ENCODE data around the gene LMO7. TPM values are rescaled to one million over a fixed set of nuclear protein-coding genes. Genes with fewer than 3 reads are reported as not detected.

LMO7 gene
- total and polyA plus RNA-seq, 4 donors: 17.5 to 69.6 (median 38.2) TPM

GRCh38 chr13:75771818-75772217 is 135.7 kb downstream of the LMO7 start:
- no peak for TF ChIP-seq ZBTB33 (IDR thresholded peaks at IDR 0.05)
- no peak for TF ChIP-seq GABPA (IDR thresholded peaks at IDR 0.05 in 1 of 2, conservative IDR thresholded peaks at IDR 0.05 in 1 of 2)
- TF ChIP-seq MAX (IDR thresholded peaks at IDR 0.05): no peak
- TF ChIP-seq HNF4A (conservative IDR thresholded peaks at IDR 0.05): no peak
- TF ChIP-seq YY1 (IDR thresholded peaks at IDR 0.05): no peak
- no peak for TF ChIP-seq ATF3 (IDR thresholded peaks at IDR 0.05)
- TF ChIP-seq FOXA1 (IDR thresholded peaks at IDR 0.05): no peak
- no peak for TF ChIP-seq RXRA (IDR thresholded peaks at IDR 0.05)
- DNase-seq (ENCODE audit: low spot score): no peak
- no peaks in the 10 kb centered on the region for H3K9me3 ChIP-seq (ENCODE audit: control insufficient read depth in 4 of 4, low read length in 3 of 4)
- no peak overlapping the region for H3K4me3 ChIP-seq (ENCODE audit: low read depth in 1 of 3, low read length in 3 of 3)
- no peak overlapping the region for H3K27ac ChIP-seq (ENCODE audit: low read depth in 1 of 2, low read length in 2 of 2)
- H3K27me3 ChIP-seq (ENCODE audit: control insufficient read depth in 4 of 4, insufficient read depth in 4 of 4, low read length in 3 of 4): no peaks in the 10 kb centered on the region
- H3K4me1 ChIP-seq (ENCODE audit: control insufficient read depth in 4 of 4, insufficient read depth in 4 of 4, low read length in 3 of 4): peaks cover 10 to 29% (median 14%) of the 10 kb centered on the region in 4 donors
- no peaks in the 10 kb centered on the region for H3K36me3 ChIP-seq (ENCODE audit: control insufficient read depth in 4 of 4, insufficient read depth in 3 of 4, low read depth in 1 of 4, low read length in 3 of 4)
- H3K9ac ChIP-seq (ENCODE audit: low read depth in 1 of 2, low read length in 2 of 2): no peak overlapping the region

GRCh38 chr13:75774176-75774575 is 138.0 kb downstream of the LMO7 start:
- no peak for DNase-seq (ENCODE audit: low spot score)
- 62% methylated on average over 1 of the region's 1 CpG for WGBS
- peaks cover 0 to 5% (median 0%) of the 10 kb centered on the region in 4 donors for H3K36me3 ChIP-seq (ENCODE audit: control insufficient read depth in 4 of 4, insufficient read depth in 3 of 4, low read depth in 1 of 4, low read length in 3 of 4)
- H3K4me3 ChIP-seq (ENCODE audit: low read depth in 1 of 3, low read length in 3 of 3): no peak overlapping the region
- peak overlapping the region in 1 of 2 donors; percentile 36 for H3K27ac ChIP-seq (ENCODE audit: low read depth in 1 of 2, low read length in 2 of 2)
- TF ChIP-seq RAD21 (IDR thresholded peaks at IDR 0.05): no peak
- TF ChIP-seq ZBTB33 (IDR thresholded peaks at IDR 0.05): no peak
- TF ChIP-seq JUND (IDR thresholded peaks at IDR 0.05): no peak
- TF ChIP-seq FOXA2 (IDR thresholded peaks at IDR 0.05): no peak
- no peak for TF ChIP-seq CTCF (IDR thresholded peaks at IDR 0.05; ENCODE audit: low read depth, low read length, missing input control)
- TF ChIP-seq GABPA (IDR thresholded peaks at IDR 0.05 in 1 of 2, conservative IDR thresholded peaks at IDR 0.05 in 1 of 2): no peak
- TF ChIP-seq YY1 (IDR thresholded peaks at IDR 0.05): no peak
- TF ChIP-seq REST (IDR thresholded peaks at IDR 0.05): no peak
- no peak for TF ChIP-seq SP1 (IDR thresholded peaks at IDR 0.05)
- no peak for TF ChIP-seq ATF3 (IDR thresholded peaks at IDR 0.05)
- TF ChIP-seq NR2F2 (IDR thresholded peaks at IDR 0.05): no peak
- TF ChIP-seq MAX (IDR thresholded peaks at IDR 0.05): no peak
- TF ChIP-seq HNF4A (conservative IDR thresholded peaks at IDR 0.05): no peak
- TF ChIP-seq FOXA1 (IDR thresholded peaks at IDR 0.05): no peak
- TF ChIP-seq TAF1 (conservative IDR thresholded peaks at IDR 0.05): no peak
- no peak for TF ChIP-seq HNF4G (IDR thresholded peaks at IDR 0.05)
- no peak for TF ChIP-seq RXRA (IDR thresholded peaks at IDR 0.05)
- H3K4me1 ChIP-seq (ENCODE audit: control insufficient read depth in 4 of 4, insufficient read depth in 4 of 4, low read length in 3 of 4): peaks cover 10 to 27% (median 13%) of the 10 kb centered on the region in 4 donors
- H3K9me3 ChIP-seq (ENCODE audit: control insufficient read depth in 4 of 4, low read length in 3 of 4): no peaks in the 10 kb centered on the region
- H3K27me3 ChIP-seq (ENCODE audit: control insufficient read depth in 4 of 4, insufficient read depth in 4 of 4, low read length in 3 of 4): no peaks in the 10 kb centered on the region
- H3K9ac ChIP-seq (ENCODE audit: low read depth in 1 of 2, low read length in 2 of 2): no peak overlapping the region
